Dermis blood vessel endothelial cell (primary cell): ENCODE measurements around the gene ZNF430. TPM values are rescaled to one million over a fixed set of nuclear protein-coding genes. Genes with fewer than 3 reads are reported as not detected.
A peak's percentile ranks its signal among the peaks of the same experiment; 100 is the strongest.
"Not testable (repeated sequence)": the region's sequence is repeated elsewhere in the genome, so short reads cannot be mapped to it uniquely, and the experiment has no call there.

Experiments used
- DNase-seq: peaks from one replicate; pipeline ENCODE4 v3.0.0; 2010
- total RNA-seq: library from RNA; depleted of rRNA; stranded (reverse); fragments of >200 nt; gene quantifications from 2 replicates; pipeline ENCODE4 v1.2.3, GENCODE V29; 2014

ZNF430 gene
- total RNA-seq, result 7.5 and 15.8 TPM in 2 replicates

DNA sequence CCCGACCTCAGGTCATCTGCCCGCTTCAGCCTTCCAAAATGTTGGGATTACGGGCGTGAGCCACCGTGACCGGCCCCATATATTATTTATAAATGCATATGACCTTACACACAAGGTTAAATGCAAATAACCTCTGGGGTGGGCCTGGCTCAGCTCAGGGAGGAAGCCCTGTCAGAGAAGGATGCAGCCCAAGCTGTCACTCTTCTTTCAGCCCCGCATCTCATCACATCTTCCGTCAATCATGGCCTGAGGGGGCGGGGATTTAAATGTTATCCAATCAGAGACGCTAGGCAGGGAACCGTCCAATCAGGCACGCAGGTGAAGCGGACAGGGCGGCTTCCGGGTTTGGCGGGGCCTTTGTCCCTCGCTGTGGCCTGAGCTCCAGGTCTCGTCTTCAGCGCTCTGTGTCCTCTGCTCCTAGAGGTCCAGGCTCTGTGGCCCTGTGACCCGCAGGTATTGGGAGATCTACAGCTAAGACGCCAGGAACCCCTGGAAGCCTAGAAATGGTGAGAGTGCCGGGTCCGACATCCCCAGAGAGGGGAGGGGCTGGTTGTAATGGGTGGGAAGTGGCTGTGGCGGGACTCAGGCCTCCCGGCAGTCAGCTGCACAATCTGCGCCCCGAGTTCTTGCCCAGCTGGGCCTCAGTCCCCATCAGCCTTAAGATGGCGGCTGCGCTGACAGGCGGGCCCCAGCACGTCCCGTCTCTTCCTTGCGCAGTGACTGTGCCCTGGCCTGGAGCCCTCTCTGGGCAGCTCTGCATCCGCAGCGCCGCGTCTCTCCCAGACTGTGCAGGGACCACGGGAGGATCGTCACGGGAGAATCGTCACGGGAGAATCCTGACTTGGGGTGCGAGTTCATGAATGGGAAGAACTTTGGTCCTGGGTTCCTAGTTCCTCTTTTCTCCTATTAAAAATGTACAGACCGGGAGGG lies at the start of gene ZNF430:
TSS of gene ZNF430 (plus strand) at position 360 of the 930 bp plus-strand sequence. CDS start at position 504, 144 bp downstream.
- DNase-seq, result peak; percentile 97

DNA sequence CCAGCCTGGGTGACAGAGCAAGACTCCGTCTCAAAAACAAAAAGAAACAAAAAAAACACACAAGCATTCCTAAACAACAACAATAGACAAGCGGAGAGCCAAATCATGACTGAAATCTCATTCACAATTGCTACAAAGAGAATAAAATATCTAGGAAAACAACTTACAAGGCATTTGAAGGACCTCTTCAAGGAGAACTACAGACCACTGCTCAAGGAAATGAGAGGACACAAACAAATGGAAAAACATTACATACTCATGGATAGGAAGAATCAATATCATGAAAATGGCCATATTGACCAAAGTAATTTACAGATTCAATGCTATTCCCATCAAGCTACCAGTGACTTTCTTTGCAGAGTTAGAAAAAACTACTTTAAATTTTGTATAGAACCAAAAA lies 27.7 kb upstream of the ZNF430 start:
- DNase-seq, result not testable (repeated sequence)

DNA sequence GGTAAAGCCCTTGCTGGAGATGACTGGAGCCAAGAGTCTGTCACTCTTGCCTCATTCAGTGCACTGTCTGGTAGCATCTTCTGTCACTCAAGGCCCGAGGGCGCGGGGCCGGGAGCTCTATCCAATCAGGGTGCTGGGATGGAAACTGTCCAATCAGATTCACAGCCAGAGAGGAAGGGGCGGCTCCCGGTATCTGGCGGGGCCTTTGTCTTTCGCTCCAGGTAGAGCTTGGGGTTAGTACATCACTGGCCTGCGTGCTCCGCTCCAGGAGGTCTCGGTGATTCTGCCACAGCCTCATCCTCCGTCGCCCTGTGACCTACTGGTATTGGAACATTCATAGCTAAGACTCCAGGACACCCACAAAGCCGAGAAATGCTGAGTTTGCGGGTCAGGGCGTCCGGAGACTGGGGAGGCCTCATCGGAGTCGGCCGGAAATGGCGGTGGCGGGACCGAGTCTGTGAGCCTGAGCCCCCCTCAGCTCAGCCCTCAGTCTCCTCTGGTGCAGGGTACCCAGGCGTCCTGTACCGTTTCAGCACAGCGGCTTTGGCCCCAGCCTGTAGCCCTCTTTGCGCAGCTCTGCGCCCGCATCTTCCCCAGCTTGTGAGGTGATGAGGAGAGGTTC lies 20.6 kb upstream of the ZNF430 start:
- DNase-seq, result peak; percentile 68

DNA sequence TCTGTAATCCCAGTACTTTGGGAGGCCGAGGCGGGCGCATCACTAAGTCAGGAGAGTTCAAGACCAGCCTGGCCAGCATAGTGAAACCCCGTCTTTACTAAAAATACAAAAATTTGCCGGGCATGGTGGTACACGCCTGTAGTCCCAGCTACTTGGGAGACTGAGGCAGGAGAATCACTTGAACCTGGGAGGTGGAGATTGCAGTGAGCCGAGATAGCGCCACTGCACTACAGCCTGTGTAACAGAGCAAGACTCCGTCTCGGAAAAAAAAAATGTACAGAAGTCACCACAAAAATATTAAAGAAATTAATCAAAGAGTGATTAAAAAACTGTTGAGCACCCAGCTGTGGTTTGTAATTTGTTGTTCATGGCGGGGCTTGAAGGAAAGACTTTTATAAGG lies 781 bp downstream of the ZNF430 start:
- DNase-seq, result peak; percentile 8

DNA sequence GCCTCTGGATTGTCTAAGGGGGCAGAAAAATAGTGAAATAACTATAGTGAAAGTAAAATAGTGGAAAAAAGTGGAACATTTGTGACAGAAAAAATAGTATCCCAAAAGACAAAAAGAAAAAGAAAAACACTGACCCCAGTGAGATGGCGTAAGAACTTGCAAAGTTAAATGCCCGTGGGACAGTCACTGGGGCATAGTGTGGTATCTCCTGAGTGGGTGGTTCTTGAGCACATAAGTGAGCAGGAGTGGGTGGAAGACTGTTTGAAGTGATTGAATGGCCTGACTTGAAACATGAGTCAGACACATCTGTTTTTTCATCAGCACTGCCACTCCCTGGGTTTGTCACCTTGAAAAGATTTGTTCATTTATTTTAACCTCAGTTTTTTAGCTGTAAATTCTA lies 2.5 kb downstream of the ZNF430 start:
- DNase-seq, result peak; percentile 22

DNA sequence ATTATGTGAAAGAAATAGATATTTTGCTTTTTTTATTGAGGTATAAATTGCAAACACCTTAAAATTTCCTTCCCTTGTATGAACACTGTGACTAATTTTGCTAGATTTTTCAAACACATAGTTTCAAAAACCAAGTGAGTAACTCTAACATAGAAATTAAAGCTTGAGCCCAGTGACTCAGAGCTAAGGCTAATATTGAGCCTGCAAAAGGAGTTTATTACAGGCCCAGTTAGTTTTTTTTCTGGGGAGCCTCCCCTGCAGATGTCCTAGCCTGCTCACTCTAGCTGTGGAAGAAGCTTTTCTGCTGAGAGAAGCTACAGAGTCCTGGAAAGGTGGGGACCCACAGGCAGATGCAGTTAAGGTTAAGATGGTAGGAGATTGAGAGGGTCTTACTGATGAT lies 3.4 kb downstream of the ZNF430 start:
- DNase-seq, result no peak

DNA sequence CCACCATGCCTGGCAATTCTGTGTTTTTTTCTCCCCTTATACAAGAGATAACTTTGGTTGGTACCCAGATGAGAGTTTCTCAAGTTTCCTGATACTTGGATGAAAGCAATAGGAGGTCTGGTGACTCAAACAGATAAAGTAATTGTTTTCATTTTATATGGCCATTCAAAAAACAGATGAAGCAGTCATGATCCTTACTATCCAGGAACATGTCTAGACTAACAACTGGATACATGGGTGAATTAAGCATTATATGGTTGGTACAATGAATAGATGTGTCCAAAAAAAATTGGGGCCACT lies 8.5 kb downstream of the ZNF430 start:
- DNase-seq, result no peak

DNA sequence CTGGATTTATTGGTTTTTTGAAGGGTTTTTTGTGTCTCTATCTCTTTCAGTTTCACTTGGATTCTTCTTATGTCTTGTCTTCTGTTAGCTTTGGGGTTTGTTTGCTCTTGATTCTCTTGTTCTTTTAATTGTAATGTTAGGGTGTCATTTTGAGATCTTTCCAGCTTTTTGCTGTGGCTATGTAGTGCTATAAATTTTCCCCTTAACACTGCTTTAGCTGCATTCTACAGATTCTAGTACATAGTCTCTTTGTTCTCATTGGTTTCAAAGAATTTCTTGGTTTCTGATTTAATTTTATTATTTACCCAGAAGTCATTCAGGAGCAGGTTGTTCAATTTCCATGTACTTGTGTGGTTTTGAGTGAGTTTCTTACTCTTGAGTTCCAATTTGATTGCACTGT lies 24.6 kb downstream of the ZNF430 start:
- DNase-seq, result no peak

DNA sequence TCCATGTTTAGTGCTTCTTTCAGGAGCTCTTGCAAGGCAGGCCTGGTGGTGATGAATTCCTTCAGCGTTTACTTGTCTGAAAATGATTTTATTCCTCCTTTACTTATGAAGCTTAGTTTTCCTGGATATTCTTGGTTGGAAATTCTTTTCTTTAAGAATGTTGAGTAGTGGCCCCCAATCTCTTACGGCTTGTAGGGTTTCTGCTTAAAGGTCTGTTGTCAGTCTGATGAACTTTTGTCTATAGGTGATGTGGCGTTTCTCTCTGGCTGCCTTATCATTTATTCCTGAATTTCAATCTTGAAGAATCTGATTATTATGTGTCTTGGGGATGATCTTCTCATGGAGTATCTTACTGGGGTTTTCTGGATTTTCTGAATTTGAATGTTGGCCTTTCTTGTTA lies 26.0 kb downstream of the ZNF430 start:
- no peak for DNase-seq

DNA sequence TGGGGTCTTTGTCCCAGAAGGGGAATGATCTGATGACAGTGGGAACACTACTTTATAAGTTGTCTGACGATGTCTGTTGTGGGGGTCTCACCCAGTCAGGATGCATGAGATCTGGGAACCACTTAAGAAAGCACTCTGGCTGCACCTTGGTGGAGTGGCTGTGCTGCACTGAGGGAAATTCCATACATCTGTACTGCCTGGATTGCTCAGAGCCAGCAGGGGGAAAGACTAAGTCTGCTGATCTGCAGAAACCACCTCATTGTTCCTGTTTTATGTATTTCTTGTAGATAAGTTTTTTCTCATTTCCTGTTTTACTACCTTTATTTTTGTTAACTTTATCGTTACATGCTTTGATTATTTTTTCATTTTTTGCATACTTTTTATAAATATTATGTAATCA lies 27.3 kb downstream of the ZNF430 start:
- DNase-seq, result no peak

DNA sequence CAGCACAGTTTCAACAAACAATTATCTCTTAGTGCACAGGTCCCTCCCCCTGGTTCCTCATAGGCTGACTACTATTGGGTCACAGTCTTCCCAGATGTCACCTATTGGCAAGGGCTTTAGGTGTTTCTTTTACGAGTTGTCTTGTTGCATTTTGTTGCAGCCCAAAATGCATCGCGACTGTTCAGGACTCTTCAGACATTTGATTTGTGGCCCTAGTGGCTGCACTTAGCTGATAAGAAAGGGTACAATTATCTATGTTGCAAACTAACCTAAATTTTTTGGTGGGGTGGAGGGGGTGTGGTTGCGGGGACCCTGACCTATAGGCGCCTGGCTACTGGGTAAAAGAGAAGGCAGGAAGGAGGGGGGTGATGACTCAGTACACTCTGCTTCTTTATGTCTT lies 32.4 kb downstream of the ZNF430 start:
- no peak for DNase-seq

DNA sequence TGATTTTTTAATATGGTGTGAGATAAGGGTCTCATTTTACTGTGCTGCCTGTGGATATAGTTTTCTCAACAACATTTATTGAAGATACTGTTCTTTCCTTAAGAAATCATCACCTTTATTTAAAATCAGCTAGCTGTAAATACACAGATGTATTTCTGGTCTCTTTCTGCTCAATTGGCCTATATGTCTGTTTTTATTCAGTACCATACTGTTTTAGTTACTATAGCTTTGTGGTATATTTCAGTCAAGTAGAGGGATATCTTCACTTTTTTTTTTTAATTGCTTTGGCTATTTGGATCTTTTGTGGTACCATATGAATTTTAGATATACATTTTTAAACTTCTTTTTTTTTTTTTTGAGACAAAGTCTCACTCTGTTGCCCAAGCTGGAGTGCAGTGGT lies 44.9 kb downstream of the ZNF430 start:
- no peak for DNase-seq

DNA sequence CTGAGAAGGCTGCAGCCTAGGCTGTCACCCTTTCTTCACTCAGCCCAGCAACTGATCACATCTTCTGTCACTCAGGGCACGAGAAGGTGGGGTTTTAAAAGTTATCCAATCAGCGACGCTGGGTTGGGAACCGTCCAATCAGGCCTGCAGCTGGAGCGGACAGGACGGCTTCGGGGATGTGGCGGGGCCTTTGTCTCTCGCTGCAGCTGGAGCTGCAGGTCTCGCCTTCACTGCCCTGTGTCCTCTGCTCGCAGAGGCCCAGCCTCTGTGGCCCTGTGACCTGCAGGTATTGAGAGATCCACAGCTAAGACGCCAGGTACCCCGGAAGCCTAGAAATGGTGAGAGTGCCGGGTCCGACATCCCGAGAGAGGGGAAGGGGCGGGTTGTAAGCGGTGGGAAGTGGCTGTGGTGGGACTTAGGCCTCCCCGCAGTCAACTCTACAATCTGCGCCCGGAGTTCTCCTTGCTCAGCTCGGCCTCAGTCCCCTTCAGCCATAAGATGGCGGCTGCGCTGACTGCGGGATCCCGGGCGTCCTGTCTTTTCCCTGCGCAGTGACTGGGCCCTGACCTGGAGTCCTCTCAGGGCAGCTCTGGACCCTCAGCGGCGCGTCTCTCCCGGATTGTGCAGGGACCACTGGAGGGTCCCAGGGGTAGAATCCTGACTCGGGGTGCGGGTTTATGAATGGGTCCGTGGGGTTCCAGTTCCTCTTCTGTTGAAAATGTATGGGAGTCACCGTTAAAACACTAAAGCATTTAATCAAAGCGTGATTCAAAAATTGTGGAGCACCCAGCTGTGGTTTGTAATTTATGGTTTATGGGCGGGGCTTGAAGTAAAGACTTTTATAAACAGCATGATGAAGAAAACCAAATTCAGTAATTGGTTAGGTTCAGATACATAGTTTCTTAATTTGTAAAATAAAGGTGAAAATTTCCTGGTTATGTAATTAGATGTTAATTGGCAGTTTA lies 61.8 kb downstream of the ZNF430 start, which contains the start of gene ZNF714:
TSS of gene ZNF714 (plus strand) at position 193 of the 965 bp plus-strand sequence. CDS start 16,066 bp downstream, outside the sequence.
- peak; percentile 93 for DNase-seq

DNA sequence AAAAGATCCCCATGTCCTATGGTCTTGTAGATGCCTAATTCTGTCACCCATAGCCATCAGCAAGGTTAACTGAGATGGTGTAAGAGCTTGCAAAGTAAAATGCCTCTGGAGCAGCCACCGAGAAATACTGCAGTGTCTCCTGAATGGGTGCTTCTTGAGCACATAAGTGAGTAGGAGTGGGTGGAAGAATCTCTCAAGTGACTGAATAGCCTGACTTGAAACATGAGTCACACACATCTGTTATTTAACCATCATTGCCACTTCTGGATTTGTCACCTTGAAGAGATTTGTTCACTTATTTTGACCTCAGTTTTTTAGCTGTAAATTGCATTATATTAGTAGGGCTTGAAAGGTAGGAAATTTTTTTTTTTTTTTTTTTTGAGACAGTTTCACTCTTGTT lies 63.9 kb downstream of the ZNF430 start:
- peak; percentile 2 for DNase-seq

DNA sequence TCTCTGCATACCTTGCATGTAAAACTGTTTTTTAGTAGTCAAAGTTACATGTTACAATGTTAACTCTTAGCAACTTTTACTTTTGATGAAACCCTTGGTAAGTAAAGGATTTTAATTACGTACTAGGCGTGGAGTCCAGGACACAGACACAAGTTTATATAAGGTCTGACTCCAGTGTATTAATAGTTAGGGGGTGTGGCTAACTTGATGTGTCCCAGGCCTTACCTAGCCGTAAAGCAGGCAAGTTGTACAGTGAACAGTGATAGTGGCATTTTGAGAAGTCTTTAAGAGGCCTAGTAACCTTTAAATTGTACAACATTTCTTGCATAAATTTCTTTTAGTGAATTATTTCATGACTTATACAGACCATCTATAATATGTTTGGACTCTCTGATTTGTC lies 67.4 kb downstream of the ZNF430 start:
- no peak for DNase-seq

DNA sequence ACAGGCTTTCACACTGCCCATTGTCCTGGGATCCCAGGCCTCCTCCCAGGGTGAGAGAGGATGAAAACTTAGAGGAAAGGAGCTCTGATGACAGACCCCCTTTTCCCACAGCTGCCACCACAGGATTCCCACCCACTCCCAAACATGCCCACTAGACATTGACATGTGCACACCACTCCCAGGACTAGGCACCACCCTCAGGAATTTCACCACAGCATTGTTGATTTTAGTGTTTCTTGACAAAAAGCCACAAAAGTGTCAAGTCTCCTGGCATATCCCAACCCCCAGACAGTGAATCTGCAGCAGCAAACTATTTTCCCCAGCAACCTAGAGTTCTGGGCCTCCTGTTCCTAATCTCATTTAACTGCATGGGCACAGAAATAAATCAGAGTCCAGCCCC lies 71.7 kb downstream of the ZNF430 start:
- no peak for DNase-seq

DNA sequence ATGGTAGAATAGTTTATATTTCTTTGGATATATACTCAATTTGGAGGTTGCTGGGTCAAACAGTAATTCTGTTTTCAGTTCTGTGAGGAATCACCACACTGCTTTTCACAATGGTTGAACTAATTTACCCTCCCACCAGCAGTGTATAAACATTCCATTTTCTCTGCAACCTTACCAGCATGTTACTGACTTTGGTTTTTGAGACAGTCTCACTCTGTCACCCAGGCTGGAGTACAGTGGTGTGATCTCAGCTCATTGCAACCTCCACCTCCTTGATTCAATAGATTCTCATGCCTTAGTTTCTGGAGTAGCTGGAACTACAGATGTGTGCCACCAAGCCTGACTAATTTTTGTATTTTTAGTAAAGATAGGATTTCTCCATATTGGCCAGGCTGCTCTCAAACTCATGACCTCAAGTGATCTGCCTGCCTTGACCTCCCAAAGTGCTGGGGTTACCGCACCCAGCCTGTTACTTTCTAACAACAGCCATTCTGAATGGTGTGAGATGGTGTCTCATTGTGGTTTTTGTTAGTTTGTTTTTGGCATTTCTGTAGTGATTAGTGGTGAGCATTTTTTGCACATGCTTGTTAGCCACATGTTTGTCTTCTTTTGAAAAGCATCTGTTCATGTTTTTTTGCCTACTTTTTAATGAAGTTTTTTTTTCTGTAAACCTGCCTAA lies 74.0 kb downstream of the ZNF430 start:
- no peak for DNase-seq

DNA sequence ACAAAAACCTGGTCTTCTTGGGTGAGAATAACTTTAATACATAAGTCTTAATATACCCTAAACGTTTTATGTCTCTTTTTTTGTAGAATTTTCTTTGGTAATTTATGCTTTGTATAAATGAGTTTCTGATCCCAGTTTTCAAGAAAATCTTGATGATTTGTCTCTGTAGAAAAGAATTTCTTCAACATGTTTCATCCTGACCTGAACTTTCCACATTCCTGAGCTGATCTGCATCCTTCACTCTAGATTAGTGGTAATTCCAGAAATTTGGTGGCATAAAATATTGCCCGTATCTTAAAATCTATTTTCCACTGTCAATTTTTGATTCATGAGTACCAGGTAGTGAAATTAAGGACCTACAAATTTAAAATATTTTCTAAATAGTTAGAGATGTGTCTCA lies 77.8 kb downstream of the ZNF430 start:
- DNase-seq, result no peak

DNA sequence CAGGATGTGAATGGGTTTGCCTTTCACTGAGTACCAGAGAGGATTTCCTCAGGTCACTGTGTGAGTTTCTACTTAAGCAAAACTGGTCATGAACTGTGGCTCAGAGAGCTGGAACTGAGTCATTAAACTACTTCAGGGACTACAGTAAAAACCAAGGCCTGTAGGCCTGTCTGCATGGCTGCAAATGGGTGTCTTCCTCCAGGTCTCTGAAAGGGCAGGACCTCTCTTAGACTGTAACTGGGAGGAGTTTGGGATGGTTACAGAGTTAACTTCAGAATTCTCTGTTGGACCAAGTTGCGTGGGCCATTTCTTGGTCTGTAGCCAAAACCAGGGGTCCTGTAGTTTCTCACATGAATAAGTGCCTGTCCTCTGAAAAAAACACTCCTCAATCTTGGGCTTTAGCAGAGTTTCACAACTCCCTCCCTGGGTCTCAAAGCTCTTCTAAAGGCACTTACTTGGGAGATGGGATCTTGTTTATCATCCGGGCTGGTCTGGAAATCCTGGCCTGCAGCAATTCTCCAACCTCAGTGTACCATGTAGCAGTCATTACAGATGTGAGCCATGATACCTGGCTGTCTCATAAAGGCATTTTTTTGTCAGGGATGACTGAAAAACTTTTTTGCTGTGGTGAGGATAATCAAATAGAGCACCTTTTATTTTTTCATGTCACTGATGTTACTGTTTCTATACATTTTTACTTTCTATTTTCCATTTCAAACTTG lies 81.2 kb downstream of the ZNF430 start:
- peak; percentile 15 for DNase-seq

DNA sequence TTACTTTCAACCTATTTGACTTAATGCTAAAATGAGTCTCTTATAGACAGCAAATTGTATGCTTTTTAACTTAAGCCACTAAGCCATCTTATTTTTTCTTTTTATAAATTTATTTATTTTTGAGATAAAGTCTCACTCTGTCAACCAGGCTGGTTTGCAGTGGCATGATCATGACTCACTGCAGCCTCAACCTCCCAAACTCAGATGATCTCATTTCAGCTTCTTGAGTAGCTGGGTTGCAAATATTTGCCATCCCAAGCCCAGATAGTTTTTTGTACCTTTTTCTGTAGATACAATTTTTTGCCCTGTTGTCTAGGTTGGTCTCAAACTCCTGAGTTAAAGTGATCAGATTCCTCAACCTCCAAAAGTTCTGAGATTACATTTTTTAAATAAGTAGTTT lies 88.7 kb downstream of the ZNF430 start:
- DNase-seq, result no peak
